Stimulated activated naive CD4-positive, alpha-beta T cell treated with Interleukin-2 at 50 U/mL for 16 hours (primary cell): ENCODE results near the gene RPS4Y2.

ENCODE experiments used
- DNase-seq: peaks from one replicate; lab custom pipeline; 2025; lab: John Stamatoyannopoulos, UW

Gene RPS4Y2

GRCh38 chrY:20755808-20756207 lies at the start of gene RPS4Y2:
TSS of gene RPS4Y2 (plus strand) at chrY:20756108. CDS start at chrY:20756164, 56 bp downstream.
- no peak for DNase-seq

- DNase-seq = no peak
Measured at GRCh38 chrY:20714391-20714790, 41.5 kb upstream of the RPS4Y2 start.

- DNase-seq = no peak
Measured at GRCh38 chrY:20726184-20726907, 29.6 kb upstream of the RPS4Y2 start.

GRCh38 chrY:20735200-20735599 lies 20.7 kb upstream of the RPS4Y2 start:
- no peak for DNase-seq

GRCh38 chrY:20739806-20740205 lies 16.1 kb upstream of the RPS4Y2 start:
- DNase-seq = no peak

GRCh38 chrY:20740609-20741008 lies 15.3 kb upstream of the RPS4Y2 start:
- no peak for DNase-seq

- no peak for DNase-seq
Measured at GRCh38 chrY:20745060-20745459, 10.8 kb upstream of the RPS4Y2 start.

- DNase-seq = no peak
Measured at GRCh38 chrY:20746919-20747318, 9.0 kb upstream of the RPS4Y2 start.

- no peak for DNase-seq
Measured at GRCh38 chrY:20763869-20764268, 8.0 kb downstream of the RPS4Y2 start.

- no peak for DNase-seq
Measured at GRCh38 chrY:20765117-20765516, 9.2 kb downstream of the RPS4Y2 start.

GRCh38 chrY:20770755-20771154 lies 14.8 kb downstream of the RPS4Y2 start:
- DNase-seq = no peak

GRCh38 chrY:20776104-20776503 lies 20.2 kb downstream of the RPS4Y2 start:
- no peak for DNase-seq

GRCh38 chrY:20780104-20780654 lies 24.3 kb downstream of the RPS4Y2 start:
- DNase-seq = no peak

GRCh38 chrY:20780776-20781175 lies 24.9 kb downstream of the RPS4Y2 start:
- no peak for DNase-seq

- no peak for DNase-seq
Measured at GRCh38 chrY:20781408-20781807, 25.5 kb downstream of the RPS4Y2 start.

GRCh38 chrY:20784965-20785364 lies 29.1 kb downstream of the RPS4Y2 start:
- no peak for DNase-seq

- DNase-seq = no peak
Measured at GRCh38 chrY:20787076-20787475, 31.2 kb downstream of the RPS4Y2 start.

- no peak for DNase-seq
Measured at GRCh38 chrY:20798351-20799049, 42.6 kb downstream of the RPS4Y2 start.

- DNase-seq = no peak
Measured at GRCh38 chrY:20802659-20803058, 46.8 kb downstream of the RPS4Y2 start.

- DNase-seq = no peak
Measured at GRCh38 chrY:20806243-20806642, 50.3 kb downstream of the RPS4Y2 start.

GRCh38 chrY:20813459-20813858 lies 57.6 kb downstream of the RPS4Y2 start:
- no peak for DNase-seq

GRCh38 chrY:20814794-20815193 lies 58.9 kb downstream of the RPS4Y2 start:
- no peak for DNase-seq

GRCh38 chrY:20817067-20817466 lies 61.2 kb downstream of the RPS4Y2 start:
- no peak for DNase-seq
